Esophagus muscularis mucosa (tissue), 3 donors: Measurements from ENCODE around the gene SLC39A11.

Source experiments
- CTCF ChIP-seq, 3 experiments: fragments of 200-600 bp in 2 of 3; fragments of 450-650 bp in 1 of 3; sonication (generic) in 2 of 3; IDR thresholded peaks; one replicate each; pipeline ENCODE4 v1.5.1; 2017 to 2019; ENCODE audit warnings: antibody characterized with exemption in 3 of 3, mild to moderate bottlenecking in 2 of 3, moderate library complexity in 1 of 3
- POLR2A ChIP-seq: fragments of 450-650 bp; IDR thresholded peaks from one replicate; pipeline ENCODE4 v1.6.1; 2017; ENCODE audit warnings: antibody characterized with exemption, moderate library complexity, mild to moderate bottlenecking, low read depth

GRCh38 chr17:73100363-73100762 lies 7.9 kb upstream of the SLC39A11 start:
- no peak for TF ChIP-seq CTCF (IDR thresholded peaks at IDR 0.05)
- no peak for TF ChIP-seq POLR2A
